Parathyroid adenoma (tissue), 2 donors: ENCODE results near the gene XPNPEP3.
A peak's percentile ranks its signal among the peaks of the same experiment; 100 is the strongest.

Experiments used
- H2AFZ ChIP-seq: fragments of 300-600 bp; sonication (generic); one replicate; pipeline ENCODE4 v1.7.0; 2017; ENCODE audit warnings: antibody characterized with exemption, mild to moderate bottlenecking
- H3K27ac ChIP-seq: fragments of 300-600 bp; sonication (generic); one replicate; pipeline ENCODE4 v1.7.0; 2017
- H3K27me3 ChIP-seq: fragments of 300-600 bp; sonication (generic); one replicate; pipeline ENCODE4 v1.7.0; 2017; ENCODE audit warnings: low read length; ENCODE audit not compliant: control insufficient read depth, insufficient read depth
- H3K36me3 ChIP-seq: fragments of 300-600 bp; sonication (generic); one replicate; pipeline ENCODE4 v1.7.0; 2017; ENCODE audit warnings: low read length; ENCODE audit not compliant: control insufficient read depth, insufficient read depth
- H3K4me1 ChIP-seq: fragments of 300-600 bp; sonication (generic); one replicate; pipeline ENCODE4 v1.7.0; 2017; ENCODE audit warnings: control low read depth
- H3K4me2 ChIP-seq: fragments of 300-600 bp; sonication (generic); one replicate; pipeline ENCODE4 v1.7.0; 2017; ENCODE audit warnings: low read length
- H3K4me3 ChIP-seq: fragments of 300-600 bp; sonication (generic); one replicate; pipeline ENCODE4 v1.7.0; 2017; ENCODE audit warnings: low read depth, low read length
- H3K79me2 ChIP-seq: fragments of 300-600 bp; sonication (generic); one replicate; pipeline ENCODE4 v1.7.0; 2017; ENCODE audit warnings: control low read depth
- H3K9ac ChIP-seq: fragments of 300-600 bp; sonication (generic); one replicate; pipeline ENCODE4 v1.7.0; 2017; ENCODE audit warnings: mild to moderate bottlenecking
- H3K9me3 ChIP-seq: fragments of 300-600 bp; sonication (generic); one replicate; pipeline ENCODE4 v1.7.0; 2017; ENCODE audit warnings: low read length; ENCODE audit not compliant: control insufficient read depth
- CTCF ChIP-seq: fragments of 300-600 bp; sonication (generic); IDR thresholded peaks from one replicate; pipeline ENCODE4 v1.7.0; 2017; ENCODE audit warnings: antibody characterized with exemption, mild to moderate bottlenecking
- donor health status: primary hyperparathyroidism.

Gene XPNPEP3

GRCh38 chr22:40853333-40853732 lies 3.6 kb upstream of the XPNPEP3 start:
- Histone ChIP-seq H3K4me3 (no peak overlapping the region), H3K27ac (no peak overlapping the region), H3K36me3 (no peaks in the 10 kb centered on the region), H3K79me2 (peaks cover 27% of the 10 kb centered on the region), H3K4me2 (peak overlapping the region; percentile 15), H2AFZ (no peak overlapping the region), H3K9me3 (no peaks in the 10 kb centered on the region), H3K9ac (no peak overlapping the region), H3K27me3 (no peaks in the 10 kb centered on the region), H3K4me1 (peaks cover 2% of the 10 kb centered on the region)
- TF ChIP-seq CTCF = no peak

GRCh38 chr22:40853961-40854360 lies 3.0 kb upstream of the XPNPEP3 start:
- Histone ChIP-seq H3K27ac (no peak overlapping the region), H3K27me3 (no peaks in the 10 kb centered on the region), H2AFZ (no peak overlapping the region), H3K4me1 (peaks cover 2% of the 10 kb centered on the region), H3K36me3 (no peaks in the 10 kb centered on the region), H3K9ac (no peak overlapping the region), H3K9me3 (no peaks in the 10 kb centered on the region), H3K79me2 (peaks cover 25% of the 10 kb centered on the region), H3K4me3 (no peak overlapping the region), H3K4me2 (peak overlapping the region; percentile 15)
- TF ChIP-seq CTCF = no peak

- Histone ChIP-seq H3K4me3 (peak overlapping the region; percentile 92), H3K79me2 (peaks cover 25% of the 10 kb centered on the region), H3K4me2 (peak overlapping the region; percentile 88), H3K9ac (no peak overlapping the region), H3K27me3 (no peaks in the 10 kb centered on the region), H2AFZ (peak overlapping the region; percentile 89), H3K27ac (no peak overlapping the region), H3K9me3 (no peaks in the 10 kb centered on the region), H3K36me3 (no peaks in the 10 kb centered on the region), H3K4me1 (peaks cover 2% of the 10 kb centered on the region)
- no peak for TF ChIP-seq CTCF
These were observed 1.6 kb upstream of the XPNPEP3 start for GRCh38 chr22:40855071-40855978.

GRCh38 chr22:40855979-40856512 lies 902 bp upstream of the XPNPEP3 start:
- no peaks in the 10 kb centered on the region for H3K27me3 ChIP-seq
- TF ChIP-seq CTCF = no peak
- peak overlapping the region; percentile 89 for H2AFZ ChIP-seq
- H3K4me2 ChIP-seq = peak overlapping the region; percentile 88
- peaks cover 2% of the 10 kb centered on the region for H3K4me1 ChIP-seq
- peaks cover 25% of the 10 kb centered on the region for H3K79me2 ChIP-seq
- no peaks in the 10 kb centered on the region for H3K36me3 ChIP-seq
- no peaks in the 10 kb centered on the region for H3K9me3 ChIP-seq
- peak overlapping the region; percentile 83 for H3K9ac ChIP-seq
- peak overlapping the region; percentile 92 for H3K4me3 ChIP-seq
- peak overlapping the region; percentile 98 for H3K27ac ChIP-seq
